H1 (cell line): Measurements from ENCODE around the gene AHDC1. TPM values are rescaled to one million over a fixed set of nuclear protein-coding genes. Genes with fewer than 3 reads are reported as not detected.

Source experiments
- CTCF ChIA-PET: fragments of 300-600 bp; sonication (Branson Sonifier 250); formaldehyde crosslinking; loops from one replicate; lab custom pipeline; 2021; ENCODE audit not compliant: partially characterized antibody; lab: Charles Lee
- POLR2A ChIA-PET: fragments of 300-600 bp; sonication (Branson Sonifier 250); formaldehyde crosslinking; loops from one replicate; lab custom pipeline; 2021; ENCODE audit warnings: inconsistent platforms; ENCODE audit not compliant: partially characterized antibody; lab: Charles Lee
- DNase-seq, 2 experiments: peaks; one replicate each; pipeline versions ENCODE4 v3.0.0 to v3.0.0-alpha.2; 2010 to 2022; ENCODE audit warnings: low spot score in 2 of 2, low read depth in 1 of 2, mixed read lengths in 1 of 2
- FAIRE-seq: peaks from 2 replicates; lab custom pipeline; 2011; peaks lifted over from hg19 to GRCh38; lab: Jason Lieb, UNC
- H2AFZ ChIP-seq: 2 replicates; pipeline ENCODE4 v1.8.1; 2012; ENCODE audit warnings: low read length, inconsistent platforms
- H2AK5ac ChIP-seq: 2 replicates; pipeline ENCODE4 v1.6.1; 2013; ENCODE audit warnings: low read depth, low read length
- H2BK120ac ChIP-seq: replicated peaks from 2 replicates; pipeline ENCODE3; 2013; ENCODE audit warnings: low read depth, low read length, inconsistent platforms
- H2BK12ac ChIP-seq: 2 replicates; pipeline ENCODE4 v1.6.1; 2013; ENCODE audit warnings: low read depth, low read length
- H2BK15ac ChIP-seq: 2 replicates; pipeline ENCODE4 v1.6.1; 2013; ENCODE audit warnings: low read length
- H2BK20ac ChIP-seq: 2 replicates; pipeline ENCODE4 v1.6.1; 2013; ENCODE audit warnings: low read length
- H2BK5ac ChIP-seq: 2 replicates; pipeline ENCODE4 v1.6.1; 2013; ENCODE audit warnings: low read depth, low read length
- H3K14ac ChIP-seq: 2 replicates; pipeline ENCODE4 v1.6.1; 2013; ENCODE audit warnings: inconsistent platforms; ENCODE audit not compliant: insufficient read length
- H3K18ac ChIP-seq: 2 replicates; pipeline ENCODE4 v1.6.1; 2013; ENCODE audit warnings: low read length; ENCODE audit errors: extremely low read depth
- H3K23ac ChIP-seq: 2 replicates; pipeline ENCODE4 v1.6.1; 2013; ENCODE audit warnings: inconsistent platforms; ENCODE audit not compliant: insufficient read length
- H3K23me2 ChIP-seq: 2 replicates; pipeline ENCODE4 v1.6.1; 2013; ENCODE audit warnings: low read depth, low read length
- H3K27ac ChIP-seq: 2 replicates; pipeline ENCODE4 v1.6.1; 2011; ENCODE audit warnings: low read depth, low read length, inconsistent platforms
- H3K27me3 ChIP-seq, 4 experiments: replicated peaks in 1 of 4; 1 replicate in 1 of 4; 2 replicates in 3 of 4; pipeline versions ENCODE4 v1.6.1 to v1.8.1; 2011 to 2013; ENCODE audit warnings: low read length in 3 of 4, mild to moderate bottlenecking in 3 of 4, inconsistent platforms in 2 of 4, mixed read lengths in 2 of 4, moderate library complexity in 1 of 4; ENCODE audit not compliant: control insufficient read depth in 3 of 4, insufficient read depth in 3 of 4; ENCODE audit errors: extremely low read depth in 1 of 4
- H3K36me3 ChIP-seq, 4 experiments: 2 replicates each; pipeline versions ENCODE4 v1.6.1 to v1.8.1; 2011 to 2013; ENCODE audit warnings: mild to moderate bottlenecking in 4 of 4, low read length in 3 of 4, moderate library complexity in 2 of 4, control low read depth in 1 of 4, inconsistent platforms in 1 of 4; ENCODE audit not compliant: insufficient read depth in 4 of 4, control insufficient read depth in 2 of 4
- H3K4ac ChIP-seq: replicated peaks from 2 replicates; pipeline ENCODE3; 2013; ENCODE audit warnings: low read length, low read depth, mixed read lengths, inconsistent platforms; ENCODE audit not compliant: insufficient read length
- H3K4me1 ChIP-seq, 4 experiments: replicated peaks in 1 of 4; 1 replicate in 1 of 4; 2 replicates in 3 of 4; pipeline versions ENCODE4 v1.6.1 to v1.8.1; 2011 to 2013; ENCODE audit warnings: low read length in 3 of 4, inconsistent platforms in 2 of 4, mixed read lengths in 1 of 4; ENCODE audit not compliant: insufficient read depth in 4 of 4, control insufficient read depth in 3 of 4
- H3K4me2 ChIP-seq, 2 experiments: 2 replicates each; pipeline versions ENCODE4 v1.6.1 to v1.8.1; 2011 to 2013; ENCODE audit warnings: low read depth in 2 of 2, low read length in 2 of 2, control low read depth in 1 of 2, inconsistent platforms in 1 of 2, mild to moderate bottlenecking in 1 of 2; ENCODE audit not compliant: insufficient read depth in 1 of 2
- H3K4me3 ChIP-seq, 4 experiments: fragments of 200-600, 300-600 bp in 1 of 4; sonication (generic), shearing (Covaris generic), sonication (Bioruptor Twin) in 1 of 4; 2 replicates each; pipeline versions ENCODE4 v1.5.1 to v1.8.1; 2011 to 2016; ENCODE audit warnings: low read length in 4 of 4, low read depth in 3 of 4, control low read depth in 2 of 4, inconsistent platforms in 2 of 4, mild to moderate bottlenecking in 2 of 4, mixed read lengths in 1 of 4, moderate library complexity in 1 of 4; ENCODE audit not compliant: insufficient read depth in 2 of 4; ENCODE audit errors: extremely low read depth in 1 of 4
- H3K56ac ChIP-seq: replicated peaks from 2 replicates; pipeline ENCODE3; 2013; ENCODE audit warnings: low read depth, mild to moderate bottlenecking, mixed read lengths, low read length, inconsistent platforms; ENCODE audit not compliant: insufficient read length
- H3K79me1 ChIP-seq: 2 replicates; pipeline ENCODE4 v1.6.1; 2013; ENCODE audit warnings: low read depth, low read length, control low read depth
- H3K79me2 ChIP-seq, 2 experiments: 2 replicates each; pipeline versions ENCODE4 v1.6.1 to v1.8.1; 2012 to 2013; ENCODE audit warnings: low read length in 2 of 2, mild to moderate bottlenecking in 2 of 2, inconsistent platforms in 1 of 2; ENCODE audit not compliant: insufficient read depth in 2 of 2, control insufficient read depth in 1 of 2
- H3K9ac ChIP-seq, 4 experiments: replicated peaks in 1 of 4; 1 replicate in 1 of 4; 2 replicates in 3 of 4; pipeline versions ENCODE4 v1.6.1 to v1.8.1; 2011 to 2013; ENCODE audit warnings: low read depth in 3 of 4, low read length in 3 of 4, control low read depth in 2 of 4, mild to moderate bottlenecking in 2 of 4, moderate library complexity in 2 of 4, inconsistent platforms in 1 of 4; ENCODE audit errors: extremely low read depth in 1 of 4
- H3K9me3 ChIP-seq, 2 experiments: 2 replicates each; pipeline versions ENCODE4 v1.6.1 to v1.8.1; 2012 to 2013; ENCODE audit warnings: mild to moderate bottlenecking in 2 of 2, moderate library complexity in 2 of 2, control low read depth in 1 of 2, inconsistent platforms in 1 of 2, low read depth in 1 of 2, low read length in 1 of 2, mixed read lengths in 1 of 2; ENCODE audit not compliant: insufficient read depth in 2 of 2
- H4K20me1 ChIP-seq, 2 experiments: replicated peaks in 1 of 2; 2 replicates each; pipeline versions ENCODE3 to v1.8.1; 2011 to 2013; ENCODE audit warnings: inconsistent platforms in 2 of 2, low read length in 2 of 2, mild to moderate bottlenecking in 1 of 2; ENCODE audit not compliant: insufficient read depth in 2 of 2, control insufficient read depth in 1 of 2
- H4K5ac ChIP-seq: 2 replicates; pipeline ENCODE4 v1.6.1; 2013; ENCODE audit warnings: low read length, low read depth, mixed read lengths, inconsistent platforms; ENCODE audit not compliant: insufficient read length
- H4K8ac ChIP-seq: 2 replicates; pipeline ENCODE4 v1.8.0; 2013; ENCODE audit warnings: mild to moderate bottlenecking, moderate library complexity, low read length, inconsistent platforms; ENCODE audit not compliant: insufficient read depth; ENCODE audit errors: extremely low read depth
- H4K91ac ChIP-seq: replicated peaks from 2 replicates; pipeline ENCODE3; 2013; ENCODE audit warnings: low read length, mixed read lengths, inconsistent platforms; ENCODE audit not compliant: insufficient read length
- JUN ChIP-seq: IDR thresholded peaks from 2 replicates; pipeline ENCODE4 v1.6.1; 2011; ENCODE audit warnings: low read depth, mild to moderate bottlenecking, improper control_type of control experiment, low read length
- POLR2AphosphoS5 ChIP-seq: IDR thresholded peaks from 2 replicates; pipeline ENCODE4 v1.6.1; 2011; ENCODE audit warnings: low read depth, low read length
- WGBS, 2 experiments: shearing (Covaris generic) in 1 of 2; methylation state at CpG; one replicate each; pipeline versions ENCODE4 v1.1.6 to v1.1.7; 2013 to 2015; ENCODE audit warnings: low lambda C conversion rate in 2 of 2, mixed read lengths in 2 of 2, inconsistent platforms in 1 of 2, low coverage in 1 of 2, missing lambda C conversion rate in 1 of 2; ENCODE audit not compliant: insufficient replicate concordance in 2 of 2, insufficient coverage in 1 of 2, insufficient read length in 1 of 2; ENCODE audit errors: extremely low coverage in 1 of 2, missing lambda C conversion rate in 1 of 2; 5-methylcytosine and 5-hydroxymethylcytosine counted together
- polyA plus RNA-seq, 7 experiments: library from polyadenylated mRNA; depleted of rRNA in 3 of 7; stranded (reverse) in 5 of 7; unstranded in 2 of 7; fragments of >200 nt in 5 of 7; fragments of 200-250 nt in 2 of 7; gene quantifications; 1 replicate in 5 of 7; 2 replicates in 1 of 7; 4 replicates in 1 of 7; pipeline versions ENCODE4 v1.2.1 to v1.2.3, GENCODE V29; 2011 to 2013; ENCODE audit warnings: missing spikeins in 2 of 7, mixed read lengths in 2 of 7
- total RNA-seq: library from RNA; stranded (reverse); fragmentation: NEBNext Ultra II Directional; extraction: Animal tissue kit (Norgen Biotek cat#: 25700); gene quantifications from 2 replicates; pipeline ENCODE4 v1.2.1, GENCODE V29; 2021

Gene AHDC1
- total and polyA plus RNA-seq, 2 of the 8 experiments (the other 6 are each of a cell fraction or from before 2014, with no cell fraction given) = 4.4 to 35.1 TPM

DNA sequence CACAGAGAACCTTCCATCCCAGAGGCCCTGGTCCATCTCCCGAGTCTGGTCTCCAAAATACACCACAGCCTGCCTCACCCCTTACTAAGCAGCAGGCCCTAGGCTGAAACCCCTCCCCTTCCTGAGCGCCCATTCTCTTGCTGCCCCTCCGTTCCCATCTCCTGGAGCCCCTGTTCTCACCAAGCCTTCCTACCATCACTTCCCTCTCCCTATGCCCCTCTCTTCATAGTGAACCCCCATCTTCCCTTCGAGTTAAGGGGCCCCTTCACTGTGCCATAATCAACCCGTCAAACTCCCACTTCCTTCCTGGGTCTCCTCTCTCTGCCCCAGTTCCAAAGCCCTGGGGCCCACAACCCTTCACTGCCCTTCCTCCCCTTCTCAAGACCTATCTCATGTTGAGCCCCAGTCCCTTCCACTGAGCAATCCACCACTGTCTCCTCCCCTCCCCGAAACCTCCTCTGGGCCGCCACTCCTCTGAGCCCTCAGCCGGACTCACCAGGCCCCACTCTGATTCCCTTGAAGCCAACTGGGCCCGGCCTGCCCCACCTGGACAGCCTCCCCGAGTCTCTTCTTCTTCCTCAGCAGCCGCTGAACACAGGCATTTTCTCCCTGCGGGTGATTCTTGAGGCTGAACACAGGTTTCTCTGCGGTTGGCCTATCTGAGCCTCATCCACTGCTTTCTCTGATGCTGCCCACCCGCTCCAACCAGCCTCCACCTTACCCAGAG lies 71.8 kb downstream of the AHDC1 start:
- H3K23me2 ChIP-seq = peaks cover 14% of the 10 kb centered on the region
- H3K27ac ChIP-seq = no peak overlapping the region
- no peak overlapping the region for H3K56ac ChIP-seq
- no peak overlapping the region for H3K18ac ChIP-seq
- no peak for DNase-seq
- ChIA-PET CTCF (interaction anchor here (0.8 to 56.1 kb wide), 6 partner anchors 13 to 119 kb away, joined by 3 to 1807 read pairs (median 432); partner anchors contain the start of gene AHDC1), POLR2A (interaction anchor here (1.1 kb wide), 1 partner anchor 40 kb away, joined by 3 read pairs; no protein-coding TSS in a partner anchor)
- no peak overlapping the region for H3K14ac ChIP-seq
- peaks cover 1 to 7% of the 10 kb centered on the region in 2 experiments for H4K20me1 ChIP-seq
- H3K23ac ChIP-seq = no peak overlapping the region
- H3K9me3 ChIP-seq = no peaks in the 10 kb centered on the region
- H2BK120ac ChIP-seq = no peak overlapping the region
- peaks cover 15 to 40% (median 26%) of the 10 kb centered on the region in 4 experiments for H3K4me1 ChIP-seq
- TF ChIP-seq JUN (no peak), POLR2AphosphoS5 (peak; percentile 49; the same call in 1 of the 2 replicates)
- H3K79me2 ChIP-seq = no peaks in the 10 kb centered on the region
- no peaks in the 10 kb centered on the region for H3K36me3 ChIP-seq
- H3K79me1 ChIP-seq = peaks cover 2% of the 10 kb centered on the region; the same call in 1 of the 2 replicates
- no peak overlapping the region for H2AFZ ChIP-seq
- H2BK12ac ChIP-seq = 0 out of 2 replicates have a peak overlapping the region, but pooled peaks have one; percentile 9
- FAIRE-seq = no peak
- no peak overlapping the region for H3K9ac ChIP-seq
- no peak overlapping the region for H3K4me2 ChIP-seq
- H3K27me3 ChIP-seq = no peaks in the 10 kb centered on the region
- no peak overlapping the region; the same call in 1 of the 2 replicates for H2BK5ac ChIP-seq
- H4K91ac ChIP-seq = no peak overlapping the region
- H4K5ac ChIP-seq = no peak overlapping the region
- H2AK5ac ChIP-seq = 0 out of 2 replicates have a peak overlapping the region, but pooled peaks have one; percentile 26
- WGBS, 2 experiments = 93% methylated on average over 14 of the region's 14 CpGs; no CpG with 5 or more reads in 1 of the 2 experiments
- H4K8ac ChIP-seq = no peak overlapping the region; the same call in 1 of the 2 replicates
- no peak overlapping the region for H3K4me3 ChIP-seq
- H2BK20ac ChIP-seq = 0 out of 2 replicates have a peak overlapping the region, but pooled peaks have one; percentile 18
- no peak overlapping the region for H3K4ac ChIP-seq
- no peak overlapping the region for H2BK15ac ChIP-seq
